ENCODE results near the gene NIPAL1.

Gene NIPAL1

GRCh38 chr4:48068182-48068581 lies 51.6 kb downstream of the NIPAL1 start:
- no peak for DNase-seq

DNA sequence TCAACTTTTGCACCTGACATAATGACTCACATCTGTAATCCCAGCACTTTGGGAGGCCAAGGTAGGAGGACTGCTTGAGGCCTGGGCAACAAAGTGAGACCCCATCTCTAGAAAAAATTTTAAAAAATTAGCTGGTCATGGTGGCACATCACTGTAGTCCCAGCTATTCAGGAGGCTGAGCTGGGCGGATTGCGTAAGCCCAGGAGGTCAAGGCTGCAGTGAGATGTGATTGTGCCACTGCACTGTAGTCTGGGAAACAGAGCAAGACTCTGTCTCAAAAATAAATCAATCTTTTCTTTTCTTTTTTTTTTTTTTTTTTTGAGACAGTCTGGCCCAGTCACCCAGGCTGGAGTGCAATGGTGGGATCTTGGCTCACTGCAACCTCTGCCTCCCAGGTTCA lies 52.5 kb downstream of the NIPAL1 start:
- DNase-seq, result no peak

DNA sequence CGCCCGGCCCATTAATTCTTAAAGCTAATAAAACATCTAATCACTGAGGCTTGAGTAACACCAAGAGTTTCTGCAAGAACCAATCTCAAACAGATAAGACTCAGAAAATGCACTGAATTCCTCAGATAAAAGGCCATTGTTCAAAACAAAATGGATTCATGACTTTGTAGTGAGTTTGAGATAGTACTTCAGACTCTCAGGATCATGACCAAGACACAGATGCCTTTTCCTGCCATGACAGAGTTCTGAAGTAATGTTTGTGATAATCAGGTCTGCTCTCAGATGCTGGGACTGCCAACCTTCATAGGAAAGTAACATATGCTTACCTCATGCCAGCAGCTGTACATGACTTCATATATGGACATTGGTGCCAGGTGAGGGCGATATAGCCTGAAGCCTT lies 54.6 kb downstream of the NIPAL1 start:
- no peak for DNase-seq

DNA sequence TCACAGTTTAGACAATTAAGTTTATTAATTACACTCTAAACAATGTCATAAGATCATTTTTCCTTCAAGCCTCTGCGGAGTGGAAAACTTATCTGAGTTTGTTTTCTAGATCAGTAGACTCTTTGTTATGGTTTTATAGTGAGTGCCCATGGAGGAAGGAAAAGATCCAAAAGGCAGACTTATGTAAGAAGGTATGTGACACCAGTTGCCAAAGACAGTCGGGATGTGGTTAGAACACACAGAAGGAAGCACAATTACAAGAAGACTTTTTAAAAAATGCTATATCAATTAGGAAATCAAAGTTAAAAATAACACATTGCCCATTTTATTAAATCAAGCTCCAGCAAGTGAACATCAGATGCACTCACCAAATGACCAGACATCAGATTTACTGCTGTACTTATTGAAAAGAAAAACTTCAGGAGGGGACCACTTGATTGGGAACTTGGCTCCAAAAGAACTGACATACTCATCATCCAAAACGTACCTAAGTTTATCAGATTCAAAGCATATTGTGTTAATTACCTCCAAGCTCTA lies 57.1 kb downstream of the NIPAL1 start:
- no peak for DNase-seq

DNA sequence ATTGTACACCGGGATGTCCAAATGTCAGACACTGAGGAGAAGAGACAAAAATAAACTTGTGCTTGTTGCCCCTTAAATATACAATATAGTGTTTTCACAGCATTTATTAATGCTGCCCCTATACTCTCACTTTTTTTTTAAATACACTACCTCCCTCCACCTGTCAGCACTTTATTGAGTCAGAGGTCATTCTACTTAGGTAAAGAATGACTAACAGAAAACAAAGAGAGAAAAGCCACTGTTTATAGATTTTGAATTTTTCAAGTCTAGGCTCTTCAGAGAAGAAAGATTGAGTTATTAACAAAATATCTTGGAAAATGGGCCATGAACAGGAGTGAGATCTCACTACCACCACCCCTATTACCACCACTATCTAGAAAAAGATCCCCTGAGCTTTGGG lies 58.1 kb downstream of the NIPAL1 start:
- DNase-seq, result no peak

DNA sequence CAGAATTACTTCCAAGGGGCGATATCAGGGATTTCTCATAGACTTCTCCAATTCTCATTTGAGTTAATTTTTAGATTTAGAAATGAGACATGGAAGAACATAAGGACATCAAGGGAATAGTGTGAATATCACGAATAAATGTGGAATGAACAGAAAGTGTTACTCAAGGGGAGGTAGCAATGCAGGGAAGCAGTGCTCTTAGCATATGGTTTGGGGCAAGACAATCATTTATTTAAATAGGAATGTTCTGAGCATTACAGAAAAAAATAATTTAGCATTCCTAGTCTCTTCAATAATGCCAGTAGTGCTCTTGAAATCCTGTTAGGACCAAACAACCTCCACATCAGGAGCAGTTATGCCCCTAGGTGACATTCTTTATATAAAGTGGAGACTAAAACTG lies 61.9 kb downstream of the NIPAL1 start:
- no peak for DNase-seq

- no peak for DNase-seq
Observed at GRCh38 chr4:48078862-48079655, 62.5 kb downstream of the NIPAL1 start.

- no peak for DNase-seq
Observed at GRCh38 chr4:48079972-48080391, 63.4 kb downstream of the NIPAL1 start.

DNA sequence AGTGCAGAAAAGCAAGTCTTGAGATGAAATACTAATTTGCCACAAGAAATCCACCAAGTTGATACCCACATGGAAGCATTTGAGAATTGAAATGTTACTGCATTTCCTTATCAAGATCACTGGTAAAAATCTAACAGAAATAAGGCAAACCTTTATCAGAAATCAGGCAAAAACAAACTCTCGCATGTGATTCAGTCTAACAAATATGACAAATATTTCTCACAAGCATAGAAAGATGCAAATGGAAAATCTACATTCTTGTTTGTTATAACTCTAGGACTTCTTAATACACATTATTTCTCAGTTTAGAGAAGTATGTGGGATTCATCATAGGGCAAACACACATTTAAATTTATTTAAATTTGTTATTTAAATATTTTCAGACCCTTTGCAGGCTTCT lies 64.6 kb downstream of the NIPAL1 start:
- no peak for DNase-seq

GRCh38 chr4:48082956-48083355 lies 66.4 kb downstream of the NIPAL1 start:
- no peak for DNase-seq

- DNase-seq, result no peak
Observed at GRCh38 chr4:48085821-48086589, 69.4 kb downstream of the NIPAL1 start.
